Measurements from ENCODE around the gene CTNNB1. TPM values are rescaled to one million over a fixed set of nuclear protein-coding genes. Genes with fewer than 3 reads are reported as not detected.
A peak's percentile ranks its signal among the peaks of the same experiment; 100 is the strongest.

The CTNNB1 gene
- total and polyA plus RNA-seq, 4 donors: 63.3 to 265 (median 151) TPM

GRCh38 chr3:41251593-41251992 is 52.3 kb downstream of the CTNNB1 start:
- Histone ChIP-seq H3K4me3 (ENCODE audit: low read depth in 1 of 3, low read length in 3 of 3) (no peak overlapping the region), H3K9ac (ENCODE audit: low read depth in 1 of 2, low read length in 2 of 2) (no peak overlapping the region), H3K27ac (ENCODE audit: low read depth in 1 of 2, low read length in 2 of 2) (no peak overlapping the region), H3K9me3 (ENCODE audit: control insufficient read depth in 4 of 4, low read length in 3 of 4) (no peaks in the 10 kb centered on the region), H3K4me1 (ENCODE audit: control insufficient read depth in 4 of 4, insufficient read depth in 4 of 4, low read length in 3 of 4) (no peaks in the 10 kb centered on the region), H3K36me3 (ENCODE audit: control insufficient read depth in 4 of 4, insufficient read depth in 3 of 4, low read depth in 1 of 4, low read length in 3 of 4) (no peaks in the 10 kb centered on the region), H3K27me3 (ENCODE audit: control insufficient read depth in 4 of 4, insufficient read depth in 4 of 4, low read length in 3 of 4) (no peaks in the 10 kb centered on the region)
- DNase-seq (ENCODE audit: low spot score): no peak
- TF ChIP-seq, protein P1, sequence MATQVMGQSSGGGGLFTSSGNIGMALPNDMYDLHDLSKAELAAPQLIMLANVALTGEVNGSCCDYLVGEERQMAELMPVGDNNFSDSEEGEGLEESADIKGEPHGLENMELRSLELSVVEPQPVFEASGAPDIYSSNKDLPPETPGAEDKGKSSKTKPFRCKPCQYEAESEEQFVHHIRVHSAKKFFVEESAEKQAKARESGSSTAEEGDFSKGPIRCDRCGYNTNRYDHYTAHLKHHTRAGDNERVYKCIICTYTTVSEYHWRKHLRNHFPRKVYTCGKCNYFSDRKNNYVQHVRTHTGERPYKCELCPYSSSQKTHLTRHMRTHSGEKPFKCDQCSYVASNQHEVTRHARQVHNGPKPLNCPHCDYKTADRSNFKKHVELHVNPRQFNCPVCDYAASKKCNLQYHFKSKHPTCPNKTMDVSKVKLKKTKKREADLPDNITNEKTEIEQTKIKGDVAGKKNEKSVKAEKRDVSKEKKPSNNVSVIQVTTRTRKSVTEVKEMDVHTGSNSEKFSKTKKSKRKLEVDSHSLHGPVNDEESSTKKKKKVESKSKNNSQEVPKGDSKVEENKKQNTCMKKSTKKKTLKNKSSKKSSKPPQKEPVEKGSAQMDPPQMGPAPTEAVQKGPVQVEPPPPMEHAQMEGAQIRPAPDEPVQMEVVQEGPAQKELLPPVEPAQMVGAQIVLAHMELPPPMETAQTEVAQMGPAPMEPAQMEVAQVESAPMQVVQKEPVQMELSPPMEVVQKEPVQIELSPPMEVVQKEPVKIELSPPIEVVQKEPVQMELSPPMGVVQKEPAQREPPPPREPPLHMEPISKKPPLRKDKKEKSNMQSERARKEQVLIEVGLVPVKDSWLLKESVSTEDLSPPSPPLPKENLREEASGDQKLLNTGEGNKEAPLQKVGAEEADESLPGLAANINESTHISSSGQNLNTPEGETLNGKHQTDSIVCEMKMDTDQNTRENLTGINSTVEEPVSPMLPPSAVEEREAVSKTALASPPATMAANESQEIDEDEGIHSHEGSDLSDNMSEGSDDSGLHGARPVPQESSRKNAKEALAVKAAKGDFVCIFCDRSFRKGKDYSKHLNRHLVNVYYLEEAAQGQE (IDR thresholded peaks at IDR 0.05): no peak
- TF ChIP-seq, protein P2, sequence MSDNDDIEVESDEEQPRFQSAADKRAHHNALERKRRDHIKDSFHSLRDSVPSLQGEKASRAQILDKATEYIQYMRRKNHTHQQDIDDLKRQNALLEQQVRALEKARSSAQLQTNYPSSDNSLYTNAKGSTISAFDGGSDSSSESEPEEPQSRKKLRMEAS (IDR thresholded peaks at IDR 0.05): no peak
- TF ChIP-seq, protein P3, sequence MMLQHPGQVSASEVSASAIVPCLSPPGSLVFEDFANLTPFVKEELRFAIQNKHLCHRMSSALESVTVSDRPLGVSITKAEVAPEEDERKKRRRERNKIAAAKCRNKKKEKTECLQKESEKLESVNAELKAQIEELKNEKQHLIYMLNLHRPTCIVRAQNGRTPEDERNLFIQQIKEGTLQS (IDR thresholded peaks at IDR 0.05): no peak
- TF ChIP-seq SP1 (IDR thresholded peaks at IDR 0.05): no peak
- WGBS: 93% methylated on average over 1 of the region's 1 CpG

DNA sequence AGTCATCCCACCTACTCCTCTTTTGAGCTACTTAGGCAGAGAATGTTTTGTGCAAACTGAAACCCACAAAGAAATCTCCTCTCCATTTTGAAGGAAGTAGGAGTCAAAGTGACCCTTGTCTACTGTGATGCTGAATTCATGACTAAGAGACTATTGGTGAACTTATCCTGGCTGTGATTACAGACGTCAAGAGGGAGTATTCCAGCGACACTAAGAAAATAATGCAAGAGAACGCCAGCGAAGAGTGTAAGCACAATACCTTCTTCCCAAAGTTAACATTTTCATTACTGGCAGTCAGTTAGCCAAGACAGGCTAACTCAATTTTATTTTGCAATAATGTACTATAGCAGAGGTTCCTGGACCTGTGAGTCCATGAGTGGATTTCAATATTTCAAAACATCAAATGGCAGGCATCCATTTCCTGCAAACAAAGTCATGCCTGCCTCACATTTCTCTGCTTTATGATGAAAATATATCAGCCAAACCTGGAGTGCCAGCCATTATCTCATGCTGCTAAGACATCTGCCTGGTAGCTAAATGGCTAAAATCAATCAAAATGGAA is 59.0 kb downstream of the CTNNB1 start:
- peak in 1 of 2 donors; percentile 14 for TF ChIP-seq RAD21 (IDR thresholded peaks at IDR 0.05)
- no peak for TF ChIP-seq SP1 (IDR thresholded peaks at IDR 0.05)
- peak; percentile 72 for TF ChIP-seq YY1 (IDR thresholded peaks at IDR 0.05)
- TF ChIP-seq HNF4A (conservative IDR thresholded peaks at IDR 0.05): peak; percentile 51 to 61
- TF ChIP-seq, protein P2 (IDR thresholded peaks at IDR 0.05): peak; percentile 45
- TF ChIP-seq FOXA1 (IDR thresholded peaks at IDR 0.05): no peak
- TF ChIP-seq RXRA (IDR thresholded peaks at IDR 0.05): peak in 1 of 2 donors; percentile 42
- H3K36me3 ChIP-seq (ENCODE audit: control insufficient read depth in 4 of 4, insufficient read depth in 3 of 4, low read depth in 1 of 4, low read length in 3 of 4): no peaks in the 10 kb centered on the region
- no peak for DNase-seq (ENCODE audit: low spot score)
- 78% methylated on average over 4 of the region's 4 CpGs for WGBS
- H3K27ac ChIP-seq (ENCODE audit: low read depth in 1 of 2, low read length in 2 of 2): no peak overlapping the region
- no peak overlapping the region for H3K9ac ChIP-seq (ENCODE audit: low read depth in 1 of 2, low read length in 2 of 2)
- H3K4me3 ChIP-seq (ENCODE audit: low read depth in 1 of 3, low read length in 3 of 3): no peak overlapping the region
- no peaks in the 10 kb centered on the region for H3K27me3 ChIP-seq (ENCODE audit: control insufficient read depth in 4 of 4, insufficient read depth in 4 of 4, low read length in 3 of 4)
- H3K9me3 ChIP-seq (ENCODE audit: control insufficient read depth in 4 of 4, low read length in 3 of 4): no peaks in the 10 kb centered on the region
- H3K4me1 ChIP-seq (ENCODE audit: control insufficient read depth in 4 of 4, insufficient read depth in 4 of 4, low read length in 3 of 4): peaks cover 0 to 5% (median 0%) of the 10 kb centered on the region in 4 donors

DNA sequence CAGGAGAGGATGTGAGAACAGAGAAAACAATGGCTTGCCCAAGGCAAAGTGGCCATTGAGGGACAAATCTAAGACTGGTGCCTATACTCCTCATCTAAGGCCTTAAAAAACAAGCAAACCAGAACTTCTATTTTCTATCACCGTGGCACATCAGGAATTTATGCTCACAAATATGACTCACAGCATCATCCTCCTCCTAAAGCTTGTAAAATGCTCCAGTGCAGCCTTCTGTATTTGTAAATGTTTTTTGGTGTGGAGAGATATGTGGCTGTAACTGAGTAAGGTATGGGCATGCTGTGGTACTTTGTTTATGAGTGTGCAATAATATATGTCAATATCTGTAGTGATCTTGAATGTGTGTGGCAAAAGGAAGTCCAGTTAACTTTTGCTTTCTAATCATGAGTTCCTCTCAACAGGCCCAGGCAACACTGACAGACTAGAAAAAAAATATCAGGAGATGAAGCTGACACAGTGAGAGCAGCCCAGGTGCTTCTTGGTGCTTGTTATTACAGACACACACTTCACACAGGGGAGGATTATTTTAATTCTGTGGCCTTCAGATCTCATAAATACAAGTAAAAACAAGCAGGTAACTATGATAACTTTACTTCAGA is 60.3 kb downstream of the CTNNB1 start:
- Histone ChIP-seq H3K27ac (ENCODE audit: low read depth in 1 of 2, low read length in 2 of 2) (no peak overlapping the region), H3K9me3 (ENCODE audit: control insufficient read depth in 4 of 4, low read length in 3 of 4) (no peaks in the 10 kb centered on the region), H3K36me3 (ENCODE audit: control insufficient read depth in 4 of 4, insufficient read depth in 3 of 4, low read depth in 1 of 4, low read length in 3 of 4) (no peaks in the 10 kb centered on the region), H3K4me3 (ENCODE audit: low read depth in 1 of 3, low read length in 3 of 3) (no peak overlapping the region), H3K4me1 (ENCODE audit: control insufficient read depth in 4 of 4, insufficient read depth in 4 of 4, low read length in 3 of 4) (peaks cover 0 to 5% (median 0%) of the 10 kb centered on the region in 4 donors), H3K9ac (ENCODE audit: low read depth in 1 of 2, low read length in 2 of 2) (no peak overlapping the region), H3K27me3 (ENCODE audit: control insufficient read depth in 4 of 4, insufficient read depth in 4 of 4, low read length in 3 of 4) (no peaks in the 10 kb centered on the region)
- 91% methylated on average over 1 of the region's 1 CpG for WGBS
- no peak for DNase-seq (ENCODE audit: low spot score)
- TF ChIP-seq, protein P3 (IDR thresholded peaks at IDR 0.05): no peak
- no peak for TF ChIP-seq TAF1 (conservative IDR thresholded peaks at IDR 0.05)
- no peak for TF ChIP-seq JUND (IDR thresholded peaks at IDR 0.05)
- TF ChIP-seq, protein P1 (IDR thresholded peaks at IDR 0.05): no peak
- no peak for TF ChIP-seq EGR1 (IDR thresholded peaks at IDR 0.05; ENCODE audit: low read depth in 2 of 2)
- TF ChIP-seq YY1 (IDR thresholded peaks at IDR 0.05): no peak
- TF ChIP-seq CTCF (IDR thresholded peaks at IDR 0.05; ENCODE audit: low read depth, low read length, missing input control): no peak
